Measurements from ENCODE around the gene TLR5.

The TLR5 gene

DNA sequence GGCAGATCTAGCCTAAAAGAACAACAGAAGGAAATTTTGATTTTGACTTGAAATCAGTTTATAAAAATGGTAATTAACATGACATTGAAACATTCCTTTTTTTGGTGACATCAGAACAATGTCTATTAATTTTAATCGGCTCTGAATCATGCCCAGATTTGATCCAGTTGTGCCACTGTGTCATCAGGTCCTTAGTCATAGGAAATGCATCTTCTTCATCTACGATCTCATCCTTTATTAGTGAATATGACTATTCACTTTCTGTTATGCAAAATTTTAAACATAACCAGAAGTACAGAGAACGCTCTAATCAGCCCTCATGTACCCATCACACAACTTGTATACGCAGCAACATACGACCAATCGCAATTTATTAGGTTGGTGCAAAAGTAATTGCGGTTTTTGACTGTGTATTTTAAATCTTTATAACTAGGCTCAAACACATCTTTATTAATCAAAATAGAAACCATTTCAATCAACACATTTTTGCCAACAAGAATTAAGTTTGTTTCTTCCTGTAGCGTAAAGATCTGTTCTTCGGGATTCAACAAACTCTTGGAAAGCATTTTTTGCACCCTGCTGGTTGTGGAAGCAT lies 40.3 kb upstream of the TLR5 start:
- no peak for DNase-seq (ENCODE audit: extremely low spot score)
- TF ChIP-seq, protein P1, sequence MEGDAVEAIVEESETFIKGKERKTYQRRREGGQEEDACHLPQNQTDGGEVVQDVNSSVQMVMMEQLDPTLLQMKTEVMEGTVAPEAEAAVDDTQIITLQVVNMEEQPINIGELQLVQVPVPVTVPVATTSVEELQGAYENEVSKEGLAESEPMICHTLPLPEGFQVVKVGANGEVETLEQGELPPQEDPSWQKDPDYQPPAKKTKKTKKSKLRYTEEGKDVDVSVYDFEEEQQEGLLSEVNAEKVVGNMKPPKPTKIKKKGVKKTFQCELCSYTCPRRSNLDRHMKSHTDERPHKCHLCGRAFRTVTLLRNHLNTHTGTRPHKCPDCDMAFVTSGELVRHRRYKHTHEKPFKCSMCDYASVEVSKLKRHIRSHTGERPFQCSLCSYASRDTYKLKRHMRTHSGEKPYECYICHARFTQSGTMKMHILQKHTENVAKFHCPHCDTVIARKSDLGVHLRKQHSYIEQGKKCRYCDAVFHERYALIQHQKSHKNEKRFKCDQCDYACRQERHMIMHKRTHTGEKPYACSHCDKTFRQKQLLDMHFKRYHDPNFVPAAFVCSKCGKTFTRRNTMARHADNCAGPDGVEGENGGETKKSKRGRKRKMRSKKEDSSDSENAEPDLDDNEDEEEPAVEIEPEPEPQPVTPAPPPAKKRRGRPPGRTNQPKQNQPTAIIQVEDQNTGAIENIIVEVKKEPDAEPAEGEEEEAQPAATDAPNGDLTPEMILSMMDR (IDR thresholded peaks at IDR 0.05; ENCODE audit: control extremely low read depth, extremely low read depth, low read depth, missing control alignments), result no peak
- ChIA-PET POLR2A (no interaction called here), CTCF (no interaction called here)

DNA sequence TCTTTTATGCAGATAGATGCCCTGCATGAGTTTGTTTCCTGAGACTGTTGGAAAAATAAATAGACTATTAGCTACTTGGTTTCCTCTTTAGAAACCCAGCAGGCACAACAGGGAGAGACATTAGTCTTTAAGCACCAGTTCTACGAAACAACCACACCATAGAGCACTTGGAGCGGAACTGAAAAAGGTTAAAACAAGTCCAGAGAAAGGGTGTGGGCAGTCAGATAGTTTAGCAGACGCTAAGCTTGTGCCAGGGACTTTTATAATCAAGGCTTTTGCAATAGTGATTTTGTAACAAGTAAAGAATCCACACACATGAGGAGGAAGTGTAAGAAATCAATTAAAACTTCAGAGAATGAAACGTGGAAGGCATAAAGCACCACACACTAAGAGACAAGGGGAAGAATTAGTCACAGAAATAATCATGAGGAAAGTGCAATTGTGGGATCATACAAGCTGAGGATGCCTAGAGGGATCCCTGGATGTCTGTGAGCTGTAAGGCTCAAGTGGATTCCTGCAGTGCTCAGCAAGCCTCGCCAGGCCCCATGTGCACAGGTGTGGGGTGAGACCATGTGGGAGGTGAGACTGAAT lies 37.8 kb upstream of the TLR5 start:
- no peak for DNase-seq (ENCODE audit: extremely low spot score)
- POLR2A ChIA-PET, result no interaction called here
- TF ChIP-seq, protein P1 (IDR thresholded peaks at IDR 0.05; ENCODE audit: control extremely low read depth, extremely low read depth, low read depth, missing control alignments), result no peak
- CTCF ChIA-PET, result interaction anchor here (1.1 to 1.3 kb wide), 2 partner anchors 31 to 57 kb away, joined by 3 read pairs; no protein-coding TSS in a partner anchor

DNA sequence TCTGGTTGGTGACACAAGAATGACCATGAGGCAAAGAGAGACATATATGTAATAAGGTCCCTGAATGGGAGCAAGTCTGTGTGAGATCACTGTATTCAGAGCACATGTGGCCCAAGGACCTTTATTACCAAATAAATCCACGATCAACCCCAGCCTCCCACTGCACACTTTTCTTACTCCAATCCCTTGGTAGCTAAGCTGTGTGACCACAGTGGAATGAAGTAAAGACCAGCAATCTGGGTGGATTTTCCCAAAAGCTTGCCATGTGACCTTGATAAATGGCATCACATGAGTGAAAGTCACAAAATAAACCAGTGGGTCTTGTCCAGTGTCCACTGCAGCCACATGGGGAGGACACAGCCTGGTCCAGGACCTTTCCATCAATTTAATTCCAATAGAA lies 36.7 kb upstream of the TLR5 start:
- ChIA-PET CTCF (interaction anchor here (1.1 to 1.3 kb wide), 2 partner anchors 30 to 56 kb away, joined by 3 read pairs; no protein-coding TSS in a partner anchor), POLR2A (no interaction called here)
- DNase-seq (ENCODE audit: extremely low spot score), result no peak
- TF ChIP-seq, protein P1 (IDR thresholded peaks at IDR 0.05; ENCODE audit: control extremely low read depth, extremely low read depth, low read depth, missing control alignments), result no peak

DNA sequence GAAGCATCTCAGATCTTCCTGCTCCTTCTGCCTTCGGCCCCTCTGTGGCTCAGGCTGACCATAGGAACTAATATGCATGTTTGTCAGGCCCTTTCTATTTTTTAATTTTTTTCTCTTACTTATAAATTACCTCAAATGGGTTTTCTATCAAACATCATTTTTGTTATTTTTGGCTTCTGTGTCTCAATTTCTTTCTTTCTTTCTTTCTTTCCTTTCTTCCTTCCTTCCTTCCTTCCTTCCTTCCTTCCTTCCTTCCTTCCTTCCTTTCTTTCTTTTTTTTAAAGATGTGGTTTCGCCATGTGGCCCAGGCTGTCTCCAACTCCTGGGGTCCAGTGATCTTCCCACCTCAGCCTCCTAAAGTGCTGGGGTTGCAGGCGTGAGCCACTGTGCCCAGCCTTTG lies 36.2 kb upstream of the TLR5 start:
- POLR2A ChIA-PET, result no interaction called here
- no peak for DNase-seq (ENCODE audit: extremely low spot score)
- CTCF ChIA-PET, result no interaction called here
- TF ChIP-seq, protein P1 (IDR thresholded peaks at IDR 0.05; ENCODE audit: control extremely low read depth, extremely low read depth, low read depth, missing control alignments), result no peak

DNA sequence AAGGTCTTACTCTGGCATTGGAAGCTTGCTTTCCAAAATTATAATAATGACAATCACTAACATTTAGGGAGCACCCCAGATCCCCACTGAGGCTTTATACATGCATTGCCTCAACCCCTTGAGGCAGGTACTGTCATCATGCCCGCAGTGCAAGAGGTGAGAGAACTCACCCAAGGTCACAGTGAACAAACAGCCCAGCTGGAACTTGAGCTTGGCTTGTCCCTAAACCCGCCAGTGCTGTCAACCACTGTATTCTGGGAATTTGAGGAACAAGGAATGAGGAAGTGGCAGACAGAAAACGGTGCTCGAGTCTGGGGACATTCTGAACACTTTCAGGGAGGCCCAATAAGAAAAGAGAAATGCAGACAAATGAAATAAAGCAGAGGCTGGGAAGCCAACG lies 34.6 kb upstream of the TLR5 start:
- POLR2A ChIA-PET, result no interaction called here
- DNase-seq (ENCODE audit: extremely low spot score), result no peak
- TF ChIP-seq, protein P1 (IDR thresholded peaks at IDR 0.05; ENCODE audit: control extremely low read depth, extremely low read depth, low read depth, missing control alignments), result no peak
- CTCF ChIA-PET, result interaction anchor here (1.7 kb wide), 1 partner anchor 44 kb away, joined by 4 read pairs; no protein-coding TSS in a partner anchor

DNA sequence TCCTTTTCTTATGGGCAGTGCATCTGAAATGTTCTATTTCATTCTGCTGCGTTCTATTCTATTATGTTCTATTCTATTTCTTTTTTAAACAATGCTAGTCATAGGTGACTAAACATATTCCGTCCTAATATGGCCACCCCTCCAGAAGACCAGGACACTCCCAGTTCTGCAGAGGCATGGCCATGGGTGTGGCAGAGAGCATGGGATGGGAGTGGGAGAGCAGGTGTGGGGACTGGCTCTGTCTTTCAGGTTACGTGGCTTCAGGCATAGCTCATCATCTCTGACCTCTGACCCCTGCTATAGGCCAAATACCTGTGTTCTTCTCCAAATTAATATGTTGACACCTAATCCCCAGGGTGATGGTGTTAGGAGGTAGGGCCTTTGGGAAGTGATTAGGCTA lies 33.4 kb upstream of the TLR5 start:
- ChIA-PET POLR2A (no interaction called here), CTCF (interaction anchor here (1.7 kb wide), 1 partner anchor 43 kb away, joined by 4 read pairs; no protein-coding TSS in a partner anchor)
- no peak for DNase-seq (ENCODE audit: extremely low spot score)
- TF ChIP-seq, protein P1 (IDR thresholded peaks at IDR 0.05; ENCODE audit: control extremely low read depth, extremely low read depth, low read depth, missing control alignments), result no peak

Measured in GM10248 (cell line).